SKM-1 (cell line): ENCODE results near the gene ROCK2.
"Not testable (repeated sequence)": the region's sequence is repeated elsewhere in the genome, so short reads cannot be mapped to it uniquely, and the experiment has no call there.

Source experiments
- DNase-seq: peaks from one replicate; lab custom pipeline; 2025; ENCODE audit not compliant: unreplicated experiment; lab: John Stamatoyannopoulos, UW

The ROCK2 gene

DNA sequence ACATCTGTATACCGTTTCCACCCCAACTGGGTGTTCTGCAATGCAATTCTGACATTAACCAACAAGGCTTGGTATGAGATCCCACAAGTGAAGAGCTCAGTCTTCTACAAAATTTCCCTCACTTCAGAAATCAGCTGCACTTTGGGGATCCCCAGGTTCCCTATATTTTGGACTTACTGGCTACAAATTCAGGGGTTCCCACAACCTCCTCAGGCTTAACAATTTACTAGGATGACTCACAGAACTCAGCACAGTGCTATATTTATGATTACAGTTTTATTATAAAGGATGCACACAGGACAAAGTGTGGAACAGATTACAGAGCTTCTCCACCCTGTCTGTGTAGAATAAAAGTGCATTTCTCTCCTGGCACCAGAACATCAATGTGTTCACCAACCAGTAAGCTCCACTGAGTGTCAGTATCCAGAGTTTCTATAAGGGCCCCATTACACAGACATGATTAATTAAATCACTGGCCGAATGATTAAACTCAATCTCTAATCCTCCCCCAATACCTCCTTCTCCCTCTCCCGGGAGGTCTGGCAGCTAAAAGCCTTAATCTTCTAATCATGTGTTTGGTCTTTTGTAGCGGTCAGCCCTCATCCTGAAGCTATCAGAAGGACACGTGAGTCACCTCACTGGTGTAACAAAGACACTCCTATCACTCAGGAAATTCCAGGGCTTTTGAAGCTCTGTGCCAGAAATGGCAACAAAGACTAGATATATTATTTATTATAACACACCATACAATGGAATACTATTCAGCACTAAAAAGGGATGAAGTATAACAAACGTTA, 104.6 kb downstream of the ROCK2 start:
- DNase-seq = no peak

DNA sequence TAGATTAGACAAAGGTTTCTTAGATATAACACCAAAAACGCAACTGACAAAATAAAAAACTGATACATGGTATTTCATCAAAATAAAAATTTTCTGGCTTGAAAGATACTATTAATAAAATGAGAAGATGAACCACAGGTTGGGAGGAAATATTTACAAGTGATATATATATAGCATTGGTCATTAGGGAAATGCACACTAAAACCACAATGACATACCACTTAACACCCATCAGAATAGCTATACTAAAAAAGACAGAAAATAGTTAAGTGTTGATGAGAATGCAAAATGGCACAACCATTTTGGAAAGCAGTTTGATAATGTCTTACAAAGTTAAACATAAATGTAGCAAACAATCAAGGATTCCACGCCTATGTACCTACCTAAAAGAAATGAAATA, 105.3 kb downstream of the ROCK2 start:
- no peak for DNase-seq

DNA sequence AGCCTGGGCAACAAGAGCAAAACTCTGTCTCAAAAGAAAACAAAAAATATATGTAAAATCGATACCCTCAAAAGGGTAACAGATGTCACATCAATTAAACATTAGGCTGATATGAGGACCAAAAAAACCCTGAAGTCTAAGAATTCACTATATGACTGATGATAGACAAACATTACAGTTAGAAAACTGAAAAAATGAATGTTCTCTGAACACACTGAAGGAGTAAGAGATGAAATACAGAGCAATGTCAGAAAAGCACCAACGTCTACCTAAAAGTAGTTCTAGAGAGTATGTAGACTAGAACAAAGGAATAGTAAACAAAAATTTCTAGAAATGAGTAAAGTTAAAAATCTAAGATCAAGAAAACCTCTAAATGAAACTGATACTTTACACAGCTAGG, 107.3 kb downstream of the ROCK2 start:
- DNase-seq = no peak

DNA sequence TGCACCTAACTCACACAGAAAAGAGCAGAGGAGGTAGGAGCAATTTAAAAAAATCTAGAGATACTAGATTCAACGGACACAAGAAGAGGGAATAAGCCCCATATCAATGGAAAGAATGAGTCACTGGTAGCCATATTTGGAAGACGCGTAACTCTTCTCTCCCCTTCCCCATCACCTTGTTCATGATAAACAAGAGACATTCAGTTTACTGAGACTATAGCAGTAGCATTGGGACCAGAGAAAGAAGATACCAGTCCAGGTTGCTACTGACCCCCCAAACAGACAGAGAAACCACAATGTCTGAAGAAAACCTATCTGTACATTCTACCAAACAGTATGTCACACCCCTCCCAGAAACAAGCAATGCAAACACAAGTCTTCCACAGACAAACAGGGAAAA, 108.1 kb downstream of the ROCK2 start:
- no peak for DNase-seq

GRCh38 chr2:11235583-11235982, 108.9 kb downstream of the ROCK2 start:
- DNase-seq = no peak

- DNase-seq = no peak
Observed at GRCh38 chr2:11234309-11234708, 110.1 kb downstream of the ROCK2 start.

- DNase-seq = not testable (repeated sequence)
Observed at GRCh38 chr2:11231193-11231592, 113.2 kb downstream of the ROCK2 start.

DNA sequence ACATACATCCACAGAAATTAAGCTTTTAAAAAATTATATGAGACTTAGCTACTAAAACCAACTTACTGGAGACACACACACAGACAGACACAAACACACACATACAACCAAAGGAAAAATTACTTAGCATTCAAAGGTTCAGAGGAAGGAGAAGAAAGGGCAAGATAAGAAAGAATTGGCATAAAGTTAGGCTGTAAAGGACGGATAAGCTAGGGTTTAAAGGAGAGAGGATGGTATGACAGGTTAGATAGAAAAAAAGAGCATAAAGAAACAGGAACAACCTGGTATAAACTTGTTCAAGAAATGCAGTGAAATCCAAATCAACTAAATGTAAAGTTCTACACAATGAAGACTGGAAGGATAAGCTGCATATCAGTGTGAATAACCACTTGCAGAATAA, 115.7 kb downstream of the ROCK2 start:
- no peak for DNase-seq

GRCh38 chr2:11227595-11227994, 116.8 kb downstream of the ROCK2 start:
- DNase-seq = no peak

DNA sequence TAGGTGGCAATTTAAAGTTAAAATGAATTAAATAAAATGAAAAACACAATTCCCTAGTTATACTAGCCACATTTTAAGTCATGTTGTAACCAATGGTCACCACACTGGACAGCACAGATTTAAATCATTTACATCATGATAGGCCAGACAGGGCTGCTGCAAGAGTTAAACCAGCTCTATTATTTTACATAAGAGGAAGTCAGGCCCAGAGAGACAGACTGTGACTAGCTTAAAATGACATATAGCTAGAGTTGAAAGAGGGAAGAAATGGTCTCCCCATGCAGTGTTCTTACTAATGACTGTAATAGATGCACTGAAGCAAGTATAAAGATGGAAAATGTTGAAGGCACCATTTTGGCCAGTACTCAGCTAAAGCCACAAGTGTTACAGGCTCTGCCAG, 119.5 kb downstream of the ROCK2 start:
- DNase-seq = no peak

GRCh38 chr2:11222845-11223244, 121.6 kb downstream of the ROCK2 start:
- no peak for DNase-seq

- no peak for DNase-seq
Observed at GRCh38 chr2:11220445-11220844, 124.0 kb downstream of the ROCK2 start.

DNA sequence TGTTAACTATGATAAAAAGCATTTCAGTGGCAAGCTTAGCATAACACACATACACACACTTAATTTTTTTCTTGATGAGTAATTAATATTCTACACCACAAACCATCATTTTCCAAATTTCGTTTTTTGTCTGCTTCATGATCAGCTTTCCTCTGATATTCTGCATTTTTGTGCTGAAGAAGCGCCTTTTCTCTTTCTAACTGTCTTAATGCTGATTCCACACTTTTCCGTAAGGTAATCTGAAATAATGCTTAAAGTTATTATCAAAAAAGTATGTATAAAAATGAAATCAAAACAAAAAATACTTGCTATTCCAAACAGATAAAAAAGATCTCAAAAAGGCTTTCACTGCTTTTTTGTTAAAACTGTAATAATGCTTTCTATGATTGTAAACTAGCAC, 129.0 kb downstream of the ROCK2 start:
- DNase-seq = no peak

DNA sequence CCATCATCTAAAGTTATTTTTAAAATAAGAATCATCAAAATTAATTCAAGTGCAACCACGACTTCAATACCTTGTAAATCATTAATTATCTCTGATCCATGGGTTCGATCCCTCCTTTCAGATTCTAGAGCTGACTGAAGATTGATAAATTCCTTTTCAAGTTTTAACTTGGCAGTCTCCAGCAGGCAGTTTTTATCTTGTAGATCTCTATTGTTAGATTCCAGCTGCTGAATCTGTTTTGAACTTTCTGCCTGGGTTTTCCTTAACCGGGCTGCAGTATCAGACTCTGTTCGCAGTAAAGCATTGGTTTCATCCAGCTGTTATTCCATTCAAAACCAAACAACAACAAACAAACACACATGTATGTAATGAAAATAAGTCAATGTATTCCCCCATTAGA, 129.7 kb downstream of the ROCK2 start:
- DNase-seq = no peak

GRCh38 chr2:11213975-11214374, 130.5 kb downstream of the ROCK2 start:
- DNase-seq = no peak

GRCh38 chr2:11213090-11213638, 131.3 kb downstream of the ROCK2 start:
- no peak for DNase-seq

DNA sequence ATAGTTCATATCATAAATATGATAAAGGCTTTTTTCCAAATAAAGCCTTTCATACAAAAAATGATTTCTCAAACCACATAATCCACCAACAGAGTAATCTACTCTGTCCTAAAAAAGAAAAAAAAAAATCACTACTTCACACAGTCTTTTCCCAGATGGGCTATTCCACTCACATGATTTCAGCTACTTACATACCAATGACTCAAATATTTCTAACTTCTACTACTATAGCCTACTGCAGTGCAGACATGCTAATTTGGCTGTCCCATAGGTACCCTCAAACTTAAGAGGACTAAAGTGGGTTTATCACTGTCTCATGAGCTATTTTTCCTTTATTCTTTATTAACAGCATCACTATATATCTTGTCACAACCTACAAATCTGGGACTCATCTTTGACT, 131.8 kb downstream of the ROCK2 start:
- no peak for DNase-seq

- DNase-seq = no peak
Observed at GRCh38 chr2:11208083-11208482, 136.4 kb downstream of the ROCK2 start.

DNA sequence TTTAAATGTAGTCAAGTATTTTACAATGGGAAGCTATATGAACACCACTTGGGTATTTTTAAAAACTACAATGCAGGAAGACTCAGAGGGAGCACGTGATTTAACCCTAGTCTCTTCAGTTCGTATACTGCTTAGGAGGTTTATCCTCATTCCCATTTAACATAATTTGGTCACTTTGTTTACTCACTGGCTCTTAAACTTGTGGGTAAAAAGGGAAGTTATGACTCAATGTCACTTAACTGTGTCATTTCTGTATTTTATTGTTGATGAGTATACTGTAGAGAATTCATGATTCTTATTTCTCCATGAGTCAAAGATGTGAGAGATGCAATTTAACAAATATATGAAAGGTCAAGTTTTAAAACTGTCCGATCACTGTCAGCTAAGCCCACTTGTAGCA, 141.0 kb downstream of the ROCK2 start:
- DNase-seq = no peak

- DNase-seq = no peak
Observed at GRCh38 chr2:11201969-11202368, 142.5 kb downstream of the ROCK2 start.

- no peak for DNase-seq
Observed at GRCh38 chr2:11200651-11201050, 143.8 kb downstream of the ROCK2 start.

- no peak for DNase-seq
Observed at GRCh38 chr2:11196246-11196645, 148.2 kb downstream of the ROCK2 start.

- DNase-seq = peak; percentile 71
Observed at GRCh38 chr2:11187731-11188130, 156.7 kb downstream of the ROCK2 start.
